OCI-LY7 (cell line): ENCODE measurements around the gene GDF10.

ENCODE experiments used
- CTCF ChIP-seq: fragments of 200-600 bp; sonication (generic); conservative IDR thresholded peaks from 2 replicates; pipeline ENCODE4 v1.5.1; 2014; ENCODE audit warnings: mild to moderate bottlenecking, antibody characterized with exemption, low read length, moderate library complexity, mixed read lengths
- EZH2phosphoT487 ChIP-seq: fragments of 200-600 bp; sonication (generic); IDR thresholded peaks from 2 replicates; pipeline ENCODE4 v1.6.1; 2018; ENCODE audit warnings: low read depth, borderline replicate concordance, mild to moderate bottlenecking, mixed run types, antibody characterized with exemption, low read length, moderate library complexity, mixed read lengths

- TF ChIP-seq CTCF (no peak), EZH2phosphoT487 (no peak)
Observed at GRCh38 chr10:47320812-47321211, 20.8 kb downstream of the GDF10 start.
